Upper lobe of right lung (tissue), 1 donor: Measurements from ENCODE around the gene TLR1. TPM values are rescaled to one million over a fixed set of nuclear protein-coding genes. Genes with fewer than 3 reads are reported as not detected.

Experiments
- ATAC-seq: fragments of 200-7000 bp; cut with Tn5 transposase; one replicate; pipeline ENCODE4 v1.9.1; 2020; ENCODE audit warnings: mild to moderate bottlenecking, moderate library complexity
- DNase-seq: peaks from one replicate; pipeline ENCODE4 v3.0.0-alpha.2; 2020
- H3K27ac ChIP-seq: fragments of 200-600 bp; one replicate; pipeline ENCODE4 v1.8.0; 2022
- H3K27me3 ChIP-seq: fragments of 200-600 bp; one replicate; pipeline ENCODE4 v1.8.0; 2022; ENCODE audit warnings: mild to moderate bottlenecking
- H3K36me3 ChIP-seq: fragments of 200-600 bp; one replicate; pipeline ENCODE4 v1.8.0; 2022
- H3K4me1 ChIP-seq: fragments of 200-600 bp; one replicate; pipeline ENCODE4 v1.8.0; 2022
- H3K4me3 ChIP-seq: fragments of 200-600 bp; one replicate; pipeline ENCODE4 v1.8.0; 2022; ENCODE audit warnings: mild to moderate bottlenecking
- H3K9me3 ChIP-seq: fragments of 200-600 bp; one replicate; pipeline ENCODE4 v1.8.0; 2022
- intact Hi-C: fragments of 100-400 bp; cut with DNase I; formaldehyde crosslinking; loops from one replicate; pipeline ENCODE4 v1.11.0; 2022
- total RNA-seq: library from RNA; stranded (reverse); fragmentation: NEBNext Ultra II Directional; extraction: Animal tissue kit (Norgen Biotek cat#: 25700); gene quantifications from one replicate; pipeline ENCODE4 v1.2.1, GENCODE V29; 2021
- TF ChIP-seq, protein P1 (sequence below): fragments of 200-600 bp; IDR thresholded peaks from one replicate; pipeline ENCODE4 v1.8.0; 2022; ENCODE audit warnings: antibody characterized with exemption
- donor health status: DM: no; HTN: yes; CAD: no; lungs with severe emphysema.

Gene TLR1
- total RNA-seq, 1 donor from 2014 or later, result 26.4 TPM

DNA sequence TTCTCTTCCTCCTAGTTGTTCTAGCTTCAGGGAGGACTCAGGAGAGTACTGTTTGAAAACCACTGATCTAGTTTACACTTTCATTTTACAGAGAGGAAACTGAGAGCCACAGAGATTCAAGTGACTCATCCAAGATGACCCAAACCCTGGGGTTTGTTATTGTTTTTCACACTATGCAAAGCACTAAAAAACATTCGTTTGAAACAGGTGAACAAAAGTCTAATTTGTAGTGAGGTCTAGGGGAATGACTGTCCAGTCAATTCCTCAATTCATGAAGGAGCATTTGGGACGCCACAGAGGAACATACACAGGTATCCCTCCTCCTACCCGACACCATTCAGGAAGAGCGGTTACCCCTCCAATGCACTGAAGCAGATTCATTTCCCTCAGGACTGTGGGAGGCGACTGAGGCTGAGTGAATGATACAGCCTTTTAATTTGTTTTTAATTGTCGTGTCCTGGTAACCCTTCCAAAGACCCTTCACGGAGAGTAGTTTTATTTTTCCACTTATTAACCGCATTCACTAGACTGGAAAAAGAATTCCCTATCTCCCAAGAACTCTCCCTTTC, 52.1 kb downstream of the TLR1 start:
- Histone ChIP-seq H3K27me3 (no peaks in the 10 kb centered on the region), H3K4me3 (no peak overlapping the region), H3K36me3 (no peaks in the 10 kb centered on the region), H3K4me1 (no peaks in the 10 kb centered on the region), H3K9me3 (no peaks in the 10 kb centered on the region), H3K27ac (no peak overlapping the region)
- no peak for DNase-seq
- intact Hi-C loops, result no loop called here
- ATAC-seq, result peak; percentile 19
- TF ChIP-seq, protein P1, sequence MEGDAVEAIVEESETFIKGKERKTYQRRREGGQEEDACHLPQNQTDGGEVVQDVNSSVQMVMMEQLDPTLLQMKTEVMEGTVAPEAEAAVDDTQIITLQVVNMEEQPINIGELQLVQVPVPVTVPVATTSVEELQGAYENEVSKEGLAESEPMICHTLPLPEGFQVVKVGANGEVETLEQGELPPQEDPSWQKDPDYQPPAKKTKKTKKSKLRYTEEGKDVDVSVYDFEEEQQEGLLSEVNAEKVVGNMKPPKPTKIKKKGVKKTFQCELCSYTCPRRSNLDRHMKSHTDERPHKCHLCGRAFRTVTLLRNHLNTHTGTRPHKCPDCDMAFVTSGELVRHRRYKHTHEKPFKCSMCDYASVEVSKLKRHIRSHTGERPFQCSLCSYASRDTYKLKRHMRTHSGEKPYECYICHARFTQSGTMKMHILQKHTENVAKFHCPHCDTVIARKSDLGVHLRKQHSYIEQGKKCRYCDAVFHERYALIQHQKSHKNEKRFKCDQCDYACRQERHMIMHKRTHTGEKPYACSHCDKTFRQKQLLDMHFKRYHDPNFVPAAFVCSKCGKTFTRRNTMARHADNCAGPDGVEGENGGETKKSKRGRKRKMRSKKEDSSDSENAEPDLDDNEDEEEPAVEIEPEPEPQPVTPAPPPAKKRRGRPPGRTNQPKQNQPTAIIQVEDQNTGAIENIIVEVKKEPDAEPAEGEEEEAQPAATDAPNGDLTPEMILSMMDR, result no peak

- ATAC-seq (no peak), DNase-seq (no peak)
- H3K36me3 ChIP-seq, result no peaks in the 10 kb centered on the region
- no peak overlapping the region for H3K27ac ChIP-seq
- no peaks in the 10 kb centered on the region for H3K9me3 ChIP-seq
- TF ChIP-seq, protein P1, result no peak
- intact Hi-C loops, result no loop called here
- no peak overlapping the region for H3K4me3 ChIP-seq
- no peaks in the 10 kb centered on the region for H3K27me3 ChIP-seq
- H3K4me1 ChIP-seq, result no peaks in the 10 kb centered on the region
These were observed 53.1 kb downstream of the TLR1 start for GRCh38 chr4:38751341-38752010.

- H3K36me3 ChIP-seq, result no peaks in the 10 kb centered on the region
- TF ChIP-seq, protein P1, result no peak
- no peaks in the 10 kb centered on the region for H3K9me3 ChIP-seq
- no peak for ATAC-seq
- H3K27ac ChIP-seq, result no peak overlapping the region
- DNase-seq, result no peak
- no peaks in the 10 kb centered on the region for H3K27me3 ChIP-seq
- no peaks in the 10 kb centered on the region for H3K4me1 ChIP-seq
- no peak overlapping the region for H3K4me3 ChIP-seq
- intact Hi-C loops, result no loop called here
These were observed 55.3 kb downstream of the TLR1 start for GRCh38 chr4:38749336-38749735.

- intact Hi-C loops, result no loop called here
- H3K27ac ChIP-seq, result no peak overlapping the region
- ATAC-seq, result no peak
- DNase-seq, result no peak
- no peak overlapping the region for H3K4me3 ChIP-seq
- no peaks in the 10 kb centered on the region for H3K9me3 ChIP-seq
- TF ChIP-seq, protein P1, result no peak
- H3K4me1 ChIP-seq, result no peaks in the 10 kb centered on the region
- H3K27me3 ChIP-seq, result no peaks in the 10 kb centered on the region
- no peaks in the 10 kb centered on the region for H3K36me3 ChIP-seq
These were observed 57.0 kb downstream of the TLR1 start for GRCh38 chr4:38747629-38748028.

Other genes with a start within 250 kb of the TLR1 start
- 70.6 TPM for gene KLF3, start 140.6 kb downstream of the TLR1 start, total RNA-seq
- 0.78 TPM for gene TLR10, start 21.8 kb downstream of the TLR1 start, total RNA-seq
- 9.6 TPM for gene TLR6, start 52.0 kb upstream of the TLR1 start, total RNA-seq
- gene FAM114A1, start 63.0 kb upstream of the TLR1 start, total RNA-seq, result 39.8 TPM
- gene TMEM156, start 227.6 kb upstream of the TLR1 start, total RNA-seq, result 1.2 TPM